Spleen (tissue), 7 donors: ENCODE measurements around the gene SYNPR.

Experiments used
- CTCF ChIP-seq, 11 experiments: fragments of 200-600 bp in 7 of 11; fragments of 450-650 bp in 4 of 11; sonication (generic) in 4 of 11; IDR thresholded peaks in 8 of 11; conservative IDR thresholded peaks in 3 of 11; 1 replicate in 7 of 11; 2 replicates in 4 of 11; pipeline versions ENCODE4 v1.4.0 to v1.8.0; 2016 to 2021; ENCODE audit warnings: antibody characterized with exemption in 11 of 11, inconsistent platforms in 4 of 11, mild to moderate bottlenecking in 1 of 11
- POLR2A ChIP-seq, 3 donors: fragments of 450-650 bp; IDR thresholded peaks; one replicate each; pipeline ENCODE4 v1.5.1; 2017; ENCODE audit warnings: antibody characterized with exemption in 3 of 3, mild to moderate bottlenecking in 1 of 3
- donor health status: DM: no; HTN: no; CAD: no; lungs with moderate emphysema.
- donor health status: DM: no; HTN: no; CAD: no.
- donor health status: DM: no; HTN: no; CAD: no.

GRCh38 chr3:63655519-63655918 is 377.4 kb downstream of the SYNPR start:
- no peak for TF ChIP-seq POLR2A (IDR thresholded peaks at IDR 0.05)
- no peak for TF ChIP-seq CTCF (IDR thresholded peaks at IDR 0.05 in 8 of 11, conservative IDR thresholded peaks at IDR 0.05 in 3 of 11)
